SK-N-SH (cell line): ENCODE data around the gene NOTCH3. TPM values are rescaled to one million over a fixed set of nuclear protein-coding genes. Genes with fewer than 3 reads are reported as not detected.

Experiments
- CTCF ChIA-PET: fragments of 300-600, 350-600 bp; formaldehyde crosslinking; extraction: SDS; loops from one replicate; lab custom pipeline; 2021; lab: Yijun Ruan, JAX
- POLR2A ChIA-PET: fragments of 350-600 bp; sonication (Branson Sonifier 250); formaldehyde crosslinking; extraction: SDS; loops from one replicate; lab custom pipeline; 2020; ENCODE audit warnings: antibody characterized with exemption, inconsistent platforms; lab: Yijun Ruan, JAX
- DNase-seq: peaks from one replicate; pipeline ENCODE4 v3.0.0; 2012
- H2AFZ ChIP-seq: fragments of 200-600 bp; sonication (generic); 2 replicates; pipeline ENCODE4 v1.8.1; 2016; ENCODE audit warnings: antibody characterized with exemption, mild to moderate bottlenecking, low read depth
- H3F3A ChIP-seq: fragments of 200-600 bp; sonication (generic); replicated peaks from 2 replicates; pipeline ENCODE3; 2016; ENCODE audit warnings: antibody characterized with exemption, mild to moderate bottlenecking; ENCODE audit not compliant: insufficient read depth
- H3K27ac ChIP-seq, 2 experiments: fragments of 200-500 bp in 1 of 2; fragments of 200-600 bp in 1 of 2; sonication (Bioruptor generic) in 1 of 2; sonication (generic), shearing (Covaris generic) in 1 of 2; 2 replicates each; pipeline versions ENCODE4 v1.5.1 to v1.6.1; 2014 to 2016; ENCODE audit warnings: low read depth in 2 of 2, inconsistent platforms in 1 of 2, low read length in 1 of 2, mild to moderate bottlenecking in 1 of 2, mixed read lengths in 1 of 2
- H3K27me3 ChIP-seq: fragments of 200-600 bp; sonication (generic), shearing (Covaris generic); 2 replicates; pipeline ENCODE4 v1.6.1; 2016; ENCODE audit warnings: mixed run types; ENCODE audit not compliant: insufficient read depth
- H3K36me3 ChIP-seq, 2 experiments: fragments of 200-500 bp in 1 of 2; fragments of 200-600 bp in 1 of 2; sonication (Bioruptor generic) in 1 of 2; sonication (generic) in 1 of 2; replicated peaks in 1 of 2; 2 replicates each; pipeline versions ENCODE3 to v1.5.1; 2014 to 2016; ENCODE audit warnings: low read length in 1 of 2, mild to moderate bottlenecking in 1 of 2; ENCODE audit not compliant: insufficient read depth in 2 of 2, control insufficient read depth in 1 of 2
- H3K4me1 ChIP-seq, 2 experiments: fragments of 200-500 bp in 1 of 2; fragments of 200-600 bp in 1 of 2; sonication (Bioruptor generic) in 1 of 2; sonication (generic), shearing (Covaris generic) in 1 of 2; 2 replicates each; pipeline versions ENCODE4 v1.5.1 to v1.6.1; 2014 to 2016; ENCODE audit warnings: low read depth in 1 of 2, low read length in 1 of 2, mixed run types in 1 of 2; ENCODE audit not compliant: insufficient read depth in 2 of 2, control insufficient read depth in 1 of 2
- H3K4me2 ChIP-seq: fragments of 200-600 bp; sonication (generic), shearing (Covaris generic); 2 replicates; pipeline ENCODE4 v1.6.1; 2017; ENCODE audit warnings: mixed run types
- H3K4me3 ChIP-seq, 2 experiments: fragments of 200-500 bp in 1 of 2; fragments of 200-600 bp in 1 of 2; sonication (Bioruptor generic) in 1 of 2; sonication (generic), shearing (Covaris generic) in 1 of 2; 2 replicates each; pipeline versions ENCODE4 v1.5.1 to v1.8.1; 2014 to 2016; ENCODE audit warnings: low read depth in 2 of 2, inconsistent platforms in 1 of 2, low read length in 1 of 2, mild to moderate bottlenecking in 1 of 2, mixed read lengths in 1 of 2, moderate library complexity in 1 of 2
- H3K79me2 ChIP-seq: fragments of 200-600 bp; sonication (generic); 2 replicates; pipeline ENCODE4 v1.8.1; 2017; ENCODE audit warnings: mild to moderate bottlenecking; ENCODE audit not compliant: insufficient read depth
- H3K9ac ChIP-seq: fragments of 200-600 bp; sonication (generic); 2 replicates; pipeline ENCODE4 v1.6.1; 2017; ENCODE audit warnings: mixed run types
- H3K9me2 ChIP-seq: fragments of 200-600 bp; sonication (generic); 2 replicates; pipeline ENCODE4 v1.6.1; 2017; ENCODE audit warnings: mixed run types
- H3K9me3 ChIP-seq: fragments of 200-600 bp; sonication (generic); 2 replicates; pipeline ENCODE4 v1.6.1; 2017; ENCODE audit warnings: mixed run types, mild to moderate bottlenecking, moderate library complexity
- H4K20me1 ChIP-seq: fragments of 200-600 bp; sonication (generic); 2 replicates; pipeline ENCODE4 v1.6.1; 2017; ENCODE audit warnings: mild to moderate bottlenecking, mixed run types; ENCODE audit not compliant: insufficient read depth
- ELF1 ChIP-seq: IDR thresholded peaks from 2 replicates; pipeline ENCODE4 v1.4.0; 2012
- EZH2phosphoT487 ChIP-seq: fragments of 200-600 bp; sonication (generic); IDR thresholded peaks from 2 replicates; pipeline ENCODE4 v1.6.1; 2017; ENCODE audit warnings: low read depth, mixed run types, mild to moderate bottlenecking, antibody characterized with exemption, moderate library complexity, borderline replicate concordance
- FOXJ3 ChIP-seq: sonication (generic); formaldehyde crosslinking; IDR thresholded peaks from 2 replicates; pipeline ENCODE4 v1.5.1; 2020; ENCODE audit warnings: mild to moderate bottlenecking, missing genetic modification reagents
- GABPA ChIP-seq: IDR thresholded peaks from 2 replicates; pipeline ENCODE4 v1.4.0; 2012; ENCODE audit warnings: low read depth, mild to moderate bottlenecking
- GATA2 ChIP-seq: sonication (generic); formaldehyde crosslinking; IDR thresholded peaks from 2 replicates; pipeline ENCODE4 v1.5.0; 2020; ENCODE audit warnings: mild to moderate bottlenecking, missing genetic modification reagents
- JUND ChIP-seq: IDR thresholded peaks from 2 replicates; pipeline ENCODE4 v1.4.0; 2012
- MEF2A ChIP-seq: IDR thresholded peaks from 2 replicates; pipeline ENCODE4 v1.4.0; 2012; ENCODE audit warnings: low read depth, borderline replicate concordance
- MXI1 ChIP-seq: IDR thresholded peaks from 2 replicates; pipeline ENCODE4 v1.6.1; 2012; ENCODE audit warnings: mild to moderate bottlenecking, low read depth, low read length, improper control_type of control experiment
- NFIC ChIP-seq: IDR thresholded peaks from 2 replicates; pipeline ENCODE4 v1.4.0; 2012; ENCODE audit warnings: borderline replicate concordance
- NRF1 ChIP-seq: IDR thresholded peaks from 2 replicates; pipeline ENCODE4 v1.6.1; 2012; ENCODE audit warnings: low read depth, mild to moderate bottlenecking, low read length
- RCOR1 ChIP-seq: fragments of 150-350 bp; IDR thresholded peaks from 2 replicates; pipeline ENCODE4 v1.6.1; 2017; ENCODE audit warnings: antibody characterized with exemption, low read length
- RFX5 ChIP-seq: IDR thresholded peaks from 2 replicates; pipeline ENCODE4 v1.6.1; 2012; ENCODE audit warnings: mild to moderate bottlenecking, improper control_type of control experiment, low read length
- SMC3 ChIP-seq: IDR thresholded peaks from 2 replicates; pipeline ENCODE4 v1.6.1; 2012; ENCODE audit warnings: low read depth, low read length, improper control_type of control experiment
- TEAD4 ChIP-seq: IDR thresholded peaks from 2 replicates; pipeline ENCODE4 v1.4.0; 2012; ENCODE audit warnings: mild to moderate bottlenecking, borderline replicate concordance; ENCODE audit not compliant: insufficient read depth
- WGBS: methylation state at CpG from one replicate; pipeline ENCODE4 v1.1.6; 2017; ENCODE audit warnings: low lambda C conversion rate; 5-methylcytosine and 5-hydroxymethylcytosine counted together
- polyA plus RNA-seq, 3 experiments: library from polyadenylated mRNA; depleted of rRNA; stranded (reverse); fragments of >200 nt; gene quantifications; 2 replicates each; pipeline ENCODE4 v1.2.3, GENCODE V29; 2012
- TF ChIP-seq, protein P1 (sequence below): IDR thresholded peaks from 2 replicates; pipeline ENCODE4 v1.4.0; 2012; ENCODE audit warnings: low read depth, borderline replicate concordance
- TF ChIP-seq, protein P2 (sequence below): IDR thresholded peaks from 2 replicates; pipeline ENCODE4 v1.4.0; 2012; ENCODE audit warnings: low read depth
- TF ChIP-seq, protein P3 (sequence below): fragments of 150-350 bp; IDR thresholded peaks from 2 replicates; pipeline ENCODE4 v1.6.1; 2016; ENCODE audit warnings: mild to moderate bottlenecking, low read depth, low read length
- TF ChIP-seq, protein P4 (sequence below): fragments of 150-350 bp; IDR thresholded peaks from 2 replicates; pipeline ENCODE4 v1.6.1; 2017; ENCODE audit warnings: antibody characterized with exemption, low read length, low read depth, borderline replicate concordance
- TF ChIP-seq, protein P5 (sequence below): IDR thresholded peaks from 2 replicates; pipeline ENCODE4; 2012

Gene NOTCH3
- polyA plus RNA-seq, 1 of the 3 experiments (the other 2 are of a cell fraction), result 7.0 TPM

DNA sequence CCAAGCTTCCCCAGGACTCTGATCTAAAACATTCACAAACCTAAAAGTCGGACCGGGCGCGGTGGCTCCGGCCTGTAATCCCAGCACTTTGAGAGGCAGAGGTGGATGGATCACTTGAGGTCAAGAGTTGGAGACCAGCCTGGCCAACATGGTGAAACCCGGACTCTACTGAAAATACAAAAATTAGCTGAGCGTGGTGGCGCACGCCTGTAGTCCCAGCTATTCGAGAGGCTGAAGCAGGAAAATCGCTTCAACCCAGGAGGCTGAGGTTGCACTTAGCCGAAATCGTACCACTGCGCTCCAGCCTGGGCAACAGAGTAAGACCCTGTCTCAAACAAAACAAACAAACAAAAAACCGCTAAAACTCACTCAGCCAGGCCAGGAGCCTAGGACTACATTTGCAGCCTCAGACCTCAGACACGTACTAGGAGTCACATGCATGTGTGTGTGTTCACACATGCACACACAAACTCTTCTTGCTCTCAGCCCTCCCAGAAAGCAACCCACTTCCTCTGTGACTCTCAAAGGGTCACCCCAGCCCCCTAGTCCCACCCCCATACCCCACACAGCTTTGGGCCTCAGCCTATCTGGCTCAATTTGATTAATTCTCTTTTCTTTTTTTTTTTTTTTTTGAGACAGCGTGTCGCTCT, 704 bp upstream of the NOTCH3 start:
- Histone ChIP-seq H3K27me3 (no peaks in the 10 kb centered on the region), H3K36me3 (no peaks in the 10 kb centered on the region), H3K79me2 (no peaks in the 10 kb centered on the region), H4K20me1 (no peaks in the 10 kb centered on the region), H3K27ac (no peak overlapping the region), H3F3A (peaks cover 11% of the 10 kb centered on the region), H3K9me3 (no peaks in the 10 kb centered on the region), H3K9ac (no peak overlapping the region), H2AFZ (peak overlapping the region; percentile 74; the same call in 1 of the 2 replicates), H3K4me2 (peak overlapping the region; percentile 52; the same call in 1 of the 2 replicates), H3K4me3 (0 out of 4 replicates have a peak overlapping the region, but pooled peaks of 1 of the 2 experiments have one; percentile 43), H3K9me2 (no peaks in the 10 kb centered on the region), H3K4me1 (peaks cover 0 to 18% of the 10 kb centered on the region in 2 experiments; a peak in 1 of 4 replicates)
- no peak for DNase-seq
- CTCF ChIA-PET, result interaction anchor here (0.8 to 2.1 kb wide), 3 partner anchors 11 to 62 kb away, joined by 3 to 5 read pairs (median 3); no protein-coding TSS in a partner anchor
- TF ChIP-seq RCOR1 (no peak), RFX5 (no peak), MEF2A (no peak), NFIC (no peak), GABPA (no peak)
- TF ChIP-seq, protein P1, sequence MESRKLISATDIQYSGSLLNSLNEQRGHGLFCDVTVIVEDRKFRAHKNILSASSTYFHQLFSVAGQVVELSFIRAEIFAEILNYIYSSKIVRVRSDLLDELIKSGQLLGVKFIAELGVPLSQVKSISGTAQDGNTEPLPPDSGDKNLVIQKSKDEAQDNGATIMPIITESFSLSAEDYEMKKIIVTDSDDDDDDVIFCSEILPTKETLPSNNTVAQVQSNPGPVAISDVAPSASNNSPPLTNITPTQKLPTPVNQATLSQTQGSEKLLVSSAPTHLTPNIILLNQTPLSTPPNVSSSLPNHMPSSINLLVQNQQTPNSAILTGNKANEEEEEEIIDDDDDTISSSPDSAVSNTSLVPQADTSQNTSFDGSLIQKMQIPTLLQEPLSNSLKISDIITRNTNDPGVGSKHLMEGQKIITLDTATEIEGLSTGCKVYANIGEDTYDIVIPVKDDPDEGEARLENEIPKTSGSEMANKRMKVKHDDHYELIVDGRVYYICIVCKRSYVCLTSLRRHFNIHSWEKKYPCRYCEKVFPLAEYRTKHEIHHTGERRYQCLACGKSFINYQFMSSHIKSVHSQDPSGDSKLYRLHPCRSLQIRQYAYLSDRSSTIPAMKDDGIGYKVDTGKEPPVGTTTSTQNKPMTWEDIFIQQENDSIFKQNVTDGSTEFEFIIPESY, result no peak
- TF ChIP-seq, protein P2, sequence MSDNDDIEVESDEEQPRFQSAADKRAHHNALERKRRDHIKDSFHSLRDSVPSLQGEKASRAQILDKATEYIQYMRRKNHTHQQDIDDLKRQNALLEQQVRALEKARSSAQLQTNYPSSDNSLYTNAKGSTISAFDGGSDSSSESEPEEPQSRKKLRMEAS, result no peak
- POLR2A ChIA-PET, result no interaction called here
- WGBS, result 97% methylated on average over 14 of the region's 18 CpGs

DNA sequence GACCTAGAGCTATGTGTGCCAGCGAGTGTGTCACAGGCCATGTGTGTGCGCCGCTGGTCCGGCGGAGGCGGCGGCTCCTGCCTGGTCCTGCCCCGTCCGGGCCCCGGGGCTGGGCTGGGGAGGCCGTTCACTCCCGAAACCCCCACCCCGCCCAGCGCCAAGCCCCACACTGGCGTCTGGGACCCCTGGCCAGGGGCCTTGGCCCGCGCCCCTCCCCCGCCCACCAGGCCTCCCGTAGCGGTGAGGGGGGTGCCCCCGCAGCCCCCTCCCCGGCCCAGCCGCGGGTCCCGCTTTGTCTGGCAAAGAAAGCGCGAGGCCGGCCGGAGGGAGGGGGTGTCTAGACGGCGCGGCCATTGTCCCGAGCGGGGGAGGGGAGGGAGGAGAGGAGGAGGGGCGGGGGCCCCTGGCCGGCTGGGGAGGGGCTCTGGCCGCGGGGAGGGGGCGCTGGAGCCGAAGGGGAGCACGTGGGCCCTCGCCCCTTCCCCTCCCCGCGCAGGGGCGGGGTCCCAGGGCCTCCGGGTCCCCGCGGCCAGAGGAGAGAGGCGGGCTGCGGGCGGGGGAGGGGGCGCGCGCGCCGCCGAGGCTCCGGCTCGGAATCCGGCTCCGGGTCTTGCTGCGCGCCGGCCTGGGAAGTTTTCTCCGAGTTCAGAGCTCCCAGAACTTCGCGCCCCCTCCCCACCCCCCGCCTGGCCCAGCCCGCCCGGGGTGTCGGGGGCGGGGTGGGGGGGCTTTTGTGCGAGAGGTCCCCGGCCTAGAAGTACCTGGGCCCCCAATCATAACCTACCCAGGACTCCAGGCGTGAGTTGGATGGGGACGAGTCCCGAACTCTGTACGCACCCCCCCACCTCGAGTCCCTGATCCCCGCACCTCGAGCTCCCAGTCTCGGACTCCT, 888 bp downstream of the NOTCH3 start:
- ChIA-PET POLR2A (interaction anchor here (2.0 kb wide), 1 partner anchor 219 kb away, joined by 5 read pairs; the partner anchor contains the start of gene AKAP8L), CTCF (interaction anchor here (0.7 to 1.8 kb wide), 3 partner anchors 14 to 24 kb away, joined by 3 to 10 read pairs (median 3); no protein-coding TSS in a partner anchor)
- no peaks in the 10 kb centered on the region for H3K27me3 ChIP-seq
- no peaks in the 10 kb centered on the region for H3K79me2 ChIP-seq
- H3K4me1 ChIP-seq, result peaks cover 0 to 21% of the 10 kb centered on the region in 2 experiments; a peak in 1 of 4 replicates
- WGBS, result 14% methylated on average over 13 of the region's 82 CpGs
- H3F3A ChIP-seq, result peaks cover 11% of the 10 kb centered on the region
- H3K36me3 ChIP-seq, result no peaks in the 10 kb centered on the region
- peak overlapping the region; percentile 67 for H3K9ac ChIP-seq
- no peaks in the 10 kb centered on the region for H3K9me3 ChIP-seq
- no peaks in the 10 kb centered on the region for H3K9me2 ChIP-seq
- H4K20me1 ChIP-seq, result no peaks in the 10 kb centered on the region
- peak overlapping the region; percentile 94 for H3K4me2 ChIP-seq
- 0 out of 2 replicates have a peak overlapping the region, but pooled peaks have one; percentile 79 for H2AFZ ChIP-seq
- H3K4me3 ChIP-seq, result peak overlapping the region; percentile 62 to 75
- peak; percentile 91 for DNase-seq
- H3K27ac ChIP-seq, result peak overlapping the region in 1 of 2 experiments; percentile 8; a peak in 1 of 4 replicates
- TF ChIP-seq NRF1 (no peak), FOXJ3 (CRISPR knock-in tag) (no peak), GATA2 (no peak), MEF2A (no peak), EZH2phosphoT487 (no peak), GABPA (no peak), ELF1 (no peak), MXI1 (no peak), SMC3 (no peak), TEAD4 (no peak), JUND (no peak)
- TF ChIP-seq, protein P3, sequence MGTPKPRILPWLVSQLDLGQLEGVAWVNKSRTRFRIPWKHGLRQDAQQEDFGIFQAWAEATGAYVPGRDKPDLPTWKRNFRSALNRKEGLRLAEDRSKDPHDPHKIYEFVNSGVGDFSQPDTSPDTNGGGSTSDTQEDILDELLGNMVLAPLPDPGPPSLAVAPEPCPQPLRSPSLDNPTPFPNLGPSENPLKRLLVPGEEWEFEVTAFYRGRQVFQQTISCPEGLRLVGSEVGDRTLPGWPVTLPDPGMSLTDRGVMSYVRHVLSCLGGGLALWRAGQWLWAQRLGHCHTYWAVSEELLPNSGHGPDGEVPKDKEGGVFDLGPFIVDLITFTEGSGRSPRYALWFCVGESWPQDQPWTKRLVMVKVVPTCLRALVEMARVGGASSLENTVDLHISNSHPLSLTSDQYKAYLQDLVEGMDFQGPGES, result no peak
- TF ChIP-seq, protein P4, sequence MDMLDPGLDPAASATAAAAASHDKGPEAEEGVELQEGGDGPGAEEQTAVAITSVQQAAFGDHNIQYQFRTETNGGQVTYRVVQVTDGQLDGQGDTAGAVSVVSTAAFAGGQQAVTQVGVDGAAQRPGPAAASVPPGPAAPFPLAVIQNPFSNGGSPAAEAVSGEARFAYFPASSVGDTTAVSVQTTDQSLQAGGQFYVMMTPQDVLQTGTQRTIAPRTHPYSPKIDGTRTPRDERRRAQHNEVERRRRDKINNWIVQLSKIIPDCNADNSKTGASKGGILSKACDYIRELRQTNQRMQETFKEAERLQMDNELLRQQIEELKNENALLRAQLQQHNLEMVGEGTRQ, result no peak
- TF ChIP-seq, protein P5, sequence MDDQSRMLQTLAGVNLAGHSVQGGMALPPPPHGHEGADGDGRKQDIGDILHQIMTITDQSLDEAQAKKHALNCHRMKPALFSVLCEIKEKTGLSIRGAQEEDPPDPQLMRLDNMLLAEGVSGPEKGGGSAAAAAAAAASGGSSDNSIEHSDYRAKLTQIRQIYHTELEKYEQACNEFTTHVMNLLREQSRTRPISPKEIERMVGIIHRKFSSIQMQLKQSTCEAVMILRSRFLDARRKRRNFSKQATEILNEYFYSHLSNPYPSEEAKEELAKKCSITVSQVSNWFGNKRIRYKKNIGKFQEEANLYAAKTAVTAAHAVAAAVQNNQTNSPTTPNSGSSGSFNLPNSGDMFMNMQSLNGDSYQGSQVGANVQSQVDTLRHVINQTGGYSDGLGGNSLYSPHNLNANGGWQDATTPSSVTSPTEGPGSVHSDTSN, result no peak
- TF ChIP-seq, protein P2, result no peak
